ENCODE data around the gene DAPK2. TPM values are rescaled to one million over a fixed set of nuclear protein-coding genes. Genes with fewer than 3 reads are reported as not detected.

DAPK2 gene
- total RNA-seq, 4 donors from 2014 or later = 45.1 to 244 (median 107) TPM

- intact Hi-C loops (cut with DNase I; ENCODE audit: low total_unique reads) = no loop called here
- Histone ChIP-seq H3K4me1 (peaks cover 9 to 26% (median 19%) of the 10 kb centered on the region in 4 donors), H3K27me3 (no peaks in the 10 kb centered on the region), H3K4me3 (no peak overlapping the region), H3K9me3 (no peaks in the 10 kb centered on the region), H3K27ac (no peak overlapping the region), H3K36me3 (no peaks in the 10 kb centered on the region)
- peak; percentile 48 for DNase-seq
- WGBS, 2 donors (ENCODE audit: low coverage in 1 of 2) = 60% methylated on average over 2 of the region's 2 CpGs; no CpG with 5 or more reads in 1 of the 2 donors
- in situ Hi-C loops (cut with MboI; ENCODE audit: low pct_ligation_motif_present in 1 of 4, low pct_unique_long_range_greater_than_20kb in 1 of 4, low sequenced_read_pairs in 3 of 4) = no loop called here
- TF ChIP-seq POLR2A (IDR thresholded peaks at IDR 0.05) (no peak), POLR2AphosphoS5 (IDR thresholded peaks at IDR 0.05) (no peak), EP300 (IDR thresholded peaks at IDR 0.05; ENCODE audit: low read depth) (no peak)
- TF ChIP-seq, protein P1, sequence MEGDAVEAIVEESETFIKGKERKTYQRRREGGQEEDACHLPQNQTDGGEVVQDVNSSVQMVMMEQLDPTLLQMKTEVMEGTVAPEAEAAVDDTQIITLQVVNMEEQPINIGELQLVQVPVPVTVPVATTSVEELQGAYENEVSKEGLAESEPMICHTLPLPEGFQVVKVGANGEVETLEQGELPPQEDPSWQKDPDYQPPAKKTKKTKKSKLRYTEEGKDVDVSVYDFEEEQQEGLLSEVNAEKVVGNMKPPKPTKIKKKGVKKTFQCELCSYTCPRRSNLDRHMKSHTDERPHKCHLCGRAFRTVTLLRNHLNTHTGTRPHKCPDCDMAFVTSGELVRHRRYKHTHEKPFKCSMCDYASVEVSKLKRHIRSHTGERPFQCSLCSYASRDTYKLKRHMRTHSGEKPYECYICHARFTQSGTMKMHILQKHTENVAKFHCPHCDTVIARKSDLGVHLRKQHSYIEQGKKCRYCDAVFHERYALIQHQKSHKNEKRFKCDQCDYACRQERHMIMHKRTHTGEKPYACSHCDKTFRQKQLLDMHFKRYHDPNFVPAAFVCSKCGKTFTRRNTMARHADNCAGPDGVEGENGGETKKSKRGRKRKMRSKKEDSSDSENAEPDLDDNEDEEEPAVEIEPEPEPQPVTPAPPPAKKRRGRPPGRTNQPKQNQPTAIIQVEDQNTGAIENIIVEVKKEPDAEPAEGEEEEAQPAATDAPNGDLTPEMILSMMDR (IDR thresholded peaks at IDR 0.05) = no peak
These were observed 69.2 kb downstream of the DAPK2 start for GRCh38 chr15:63977119-63977518.

GRCh38 chr15:63974021-63974420 is 72.3 kb downstream of the DAPK2 start:
- Histone ChIP-seq H3K36me3 (no peaks in the 10 kb centered on the region), H3K9me3 (no peaks in the 10 kb centered on the region), H3K4me1 (peaks cover 28 to 55% (median 44%) of the 10 kb centered on the region in 4 donors), H3K4me3 (no peak overlapping the region), H3K27ac (no peak overlapping the region), H3K27me3 (no peaks in the 10 kb centered on the region)
- intact Hi-C loops (cut with DNase I; ENCODE audit: low total_unique reads) = no loop called here
- in situ Hi-C loops (cut with MboI; ENCODE audit: low pct_ligation_motif_present in 1 of 4, low pct_unique_long_range_greater_than_20kb in 1 of 4, low sequenced_read_pairs in 3 of 4) = no loop called here
- TF ChIP-seq, protein P1 (IDR thresholded peaks at IDR 0.05) = no peak
- no peak for TF ChIP-seq EP300 (IDR thresholded peaks at IDR 0.05; ENCODE audit: low read depth)
- no peak for TF ChIP-seq POLR2A (IDR thresholded peaks at IDR 0.05)
- TF ChIP-seq POLR2AphosphoS5 (IDR thresholded peaks at IDR 0.05) = no peak
- DNase-seq = no peak

GRCh38 chr15:63973212-63974009 is 72.9 kb downstream of the DAPK2 start:
- no peak for DNase-seq
- TF ChIP-seq, protein P1 (IDR thresholded peaks at IDR 0.05) = no peak
- TF ChIP-seq EP300 (IDR thresholded peaks at IDR 0.05; ENCODE audit: low read depth) = no peak
- TF ChIP-seq POLR2AphosphoS5 (IDR thresholded peaks at IDR 0.05) = no peak
- no peak for TF ChIP-seq POLR2A (IDR thresholded peaks at IDR 0.05)
- Histone ChIP-seq H3K9me3 (no peaks in the 10 kb centered on the region), H3K4me3 (no peak overlapping the region), H3K4me1 (peaks cover 24 to 55% (median 43%) of the 10 kb centered on the region in 4 donors), H3K27ac (peak overlapping the region in 3 of 4 donors; percentile 6 to 88 (median 24)), H3K27me3 (no peaks in the 10 kb centered on the region), H3K36me3 (no peaks in the 10 kb centered on the region)
- in situ Hi-C loops (cut with MboI; ENCODE audit: low pct_ligation_motif_present in 1 of 4, low pct_unique_long_range_greater_than_20kb in 1 of 4, low sequenced_read_pairs in 3 of 4) (no loop called here), intact Hi-C loops (cut with DNase I; ENCODE audit: low total_unique reads) (no loop called here)
- WGBS, 2 donors (ENCODE audit: low coverage in 1 of 2) = 51 to 75% methylated on average over 1 to 2 of the region's 2 CpGs

GRCh38 chr15:63972801-63973200 is 73.5 kb downstream of the DAPK2 start:
- in situ Hi-C loops (cut with MboI; ENCODE audit: low pct_ligation_motif_present in 1 of 4, low pct_unique_long_range_greater_than_20kb in 1 of 4, low sequenced_read_pairs in 3 of 4) (no loop called here), intact Hi-C loops (cut with DNase I; ENCODE audit: low total_unique reads) (no loop called here)
- Histone ChIP-seq H3K27ac (peak overlapping the region in 3 of 4 donors; percentile 6 to 88 (median 24)), H3K27me3 (no peaks in the 10 kb centered on the region), H3K4me1 (peaks cover 23 to 55% (median 49%) of the 10 kb centered on the region in 4 donors), H3K9me3 (no peaks in the 10 kb centered on the region), H3K4me3 (no peak overlapping the region), H3K36me3 (no peaks in the 10 kb centered on the region)
- TF ChIP-seq EP300 (IDR thresholded peaks at IDR 0.05; ENCODE audit: low read depth) (no peak), POLR2AphosphoS5 (IDR thresholded peaks at IDR 0.05) (no peak), POLR2A (IDR thresholded peaks at IDR 0.05) (no peak)
- TF ChIP-seq, protein P1 (IDR thresholded peaks at IDR 0.05) = no peak
- WGBS, 2 donors (ENCODE audit: low coverage in 1 of 2) = 73% methylated on average over 1 of the region's 1 CpG; no CpG with 5 or more reads in 1 of the 2 donors
- no peak for DNase-seq

Data from transverse colon (tissue), 4 donors.